IMR-90 (cell line): ENCODE results near the gene TSPAN32. TPM values are rescaled to one million over a fixed set of nuclear protein-coding genes. Genes with fewer than 3 reads are reported as not detected.

Experiments
- polyA plus RNA-seq, 3 experiments: library from polyadenylated mRNA; depleted of rRNA; stranded (reverse); fragments of >200 nt; gene quantifications; 2 replicates each; pipeline ENCODE4 v1.2.3, GENCODE V29; 2012; ENCODE audit warnings: low replicate concordance in 1 of 3
- total RNA-seq: library from RNA; depleted of rRNA; stranded (reverse); fragments of >200 nt; gene quantifications from 2 replicates; pipeline ENCODE4 v1.2.3, GENCODE V29; 2012
- TF ChIP-seq, protein P1 (sequence below): conservative IDR thresholded peaks from 2 replicates; pipeline ENCODE4 v1.5.1; 2012; ENCODE audit warnings: mild to moderate bottlenecking, low read depth, low read length, improper control_type of control experiment
- TF ChIP-seq, protein P2 (sequence below): fragments of 150-350 bp; IDR thresholded peaks from 2 replicates; pipeline ENCODE4 v1.6.1; 2016; ENCODE audit warnings: low read depth, mild to moderate bottlenecking, low read length, moderate library complexity, borderline replicate concordance

The TSPAN32 gene
- total and polyA plus RNA-seq, 2 of the 4 experiments (the other 2 are of a cell fraction) = 0.07 TPM; not detected in 1

DNA sequence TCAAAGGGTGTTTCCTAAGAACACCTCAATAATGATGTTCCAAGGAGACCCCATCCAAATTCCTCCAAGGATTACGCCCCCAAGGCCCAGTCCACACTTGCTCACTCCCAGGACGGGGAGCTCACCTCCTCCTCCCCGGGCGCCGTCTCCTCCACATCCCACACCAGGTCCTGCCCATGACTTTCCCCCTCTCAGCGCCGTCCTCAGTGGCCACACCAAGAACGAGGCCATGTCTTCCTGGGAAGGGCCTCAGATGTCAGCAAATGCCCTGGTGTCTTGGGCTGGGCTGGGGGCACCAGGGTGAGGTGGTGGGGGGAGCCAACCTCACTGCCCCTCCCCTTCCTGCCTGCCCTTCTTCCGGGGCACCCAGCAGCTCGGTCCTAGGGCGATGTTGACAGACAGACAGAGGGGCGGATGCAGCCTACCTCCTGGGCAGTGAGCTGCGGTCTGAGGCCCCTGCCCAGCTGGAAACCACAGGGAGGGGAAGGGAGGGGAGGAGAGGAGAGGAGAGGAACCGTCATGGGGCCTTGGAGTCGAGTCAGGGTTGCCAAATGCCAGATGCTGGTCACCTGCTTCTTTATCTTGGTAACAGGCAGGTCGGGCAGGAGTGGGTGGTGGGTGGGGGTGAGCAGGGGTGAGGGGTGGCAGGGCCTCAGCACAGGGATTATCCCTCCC is at the start of gene TSPAN32, which contains the start of gene C11orf21 (continued):
- TF ChIP-seq, protein P1, sequence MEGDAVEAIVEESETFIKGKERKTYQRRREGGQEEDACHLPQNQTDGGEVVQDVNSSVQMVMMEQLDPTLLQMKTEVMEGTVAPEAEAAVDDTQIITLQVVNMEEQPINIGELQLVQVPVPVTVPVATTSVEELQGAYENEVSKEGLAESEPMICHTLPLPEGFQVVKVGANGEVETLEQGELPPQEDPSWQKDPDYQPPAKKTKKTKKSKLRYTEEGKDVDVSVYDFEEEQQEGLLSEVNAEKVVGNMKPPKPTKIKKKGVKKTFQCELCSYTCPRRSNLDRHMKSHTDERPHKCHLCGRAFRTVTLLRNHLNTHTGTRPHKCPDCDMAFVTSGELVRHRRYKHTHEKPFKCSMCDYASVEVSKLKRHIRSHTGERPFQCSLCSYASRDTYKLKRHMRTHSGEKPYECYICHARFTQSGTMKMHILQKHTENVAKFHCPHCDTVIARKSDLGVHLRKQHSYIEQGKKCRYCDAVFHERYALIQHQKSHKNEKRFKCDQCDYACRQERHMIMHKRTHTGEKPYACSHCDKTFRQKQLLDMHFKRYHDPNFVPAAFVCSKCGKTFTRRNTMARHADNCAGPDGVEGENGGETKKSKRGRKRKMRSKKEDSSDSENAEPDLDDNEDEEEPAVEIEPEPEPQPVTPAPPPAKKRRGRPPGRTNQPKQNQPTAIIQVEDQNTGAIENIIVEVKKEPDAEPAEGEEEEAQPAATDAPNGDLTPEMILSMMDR = no peak
- TF ChIP-seq, protein P2, sequence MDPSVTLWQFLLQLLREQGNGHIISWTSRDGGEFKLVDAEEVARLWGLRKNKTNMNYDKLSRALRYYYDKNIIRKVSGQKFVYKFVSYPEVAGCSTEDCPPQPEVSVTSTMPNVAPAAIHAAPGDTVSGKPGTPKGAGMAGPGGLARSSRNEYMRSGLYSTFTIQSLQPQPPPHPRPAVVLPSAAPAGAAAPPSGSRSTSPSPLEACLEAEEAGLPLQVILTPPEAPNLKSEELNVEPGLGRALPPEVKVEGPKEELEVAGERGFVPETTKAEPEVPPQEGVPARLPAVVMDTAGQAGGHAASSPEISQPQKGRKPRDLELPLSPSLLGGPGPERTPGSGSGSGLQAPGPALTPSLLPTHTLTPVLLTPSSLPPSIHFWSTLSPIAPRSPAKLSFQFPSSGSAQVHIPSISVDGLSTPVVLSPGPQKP = no peak
